Breast epithelium (tissue), 4 donors: ENCODE measurements around the gene ZNF541. TPM values are rescaled to one million over a fixed set of nuclear protein-coding genes. Genes with fewer than 3 reads are reported as not detected.

ENCODE experiments used
- DNase-seq, 2 donors: peaks; one replicate each; pipeline ENCODE4 v3.0.0-alpha.2; 2019; ENCODE audit warnings: low spot score in 2 of 2
- H3K27ac ChIP-seq, 2 donors: fragments of 200-600 bp; sonication (generic) in 1 of 2; one replicate each; pipeline ENCODE4 v1.5.1; 2016 to 2019; ENCODE audit warnings: mild to moderate bottlenecking in 1 of 2
- H3K27me3 ChIP-seq, 2 donors: fragments of 200-600 bp; sonication (generic) in 1 of 2; one replicate each; pipeline versions ENCODE4 v1.5.1 to v1.6.0; 2017 to 2019; ENCODE audit warnings: control low read depth in 1 of 2, mild to moderate bottlenecking in 1 of 2
- H3K36me3 ChIP-seq: fragments of 200-600 bp; one replicate; pipeline ENCODE4 v1.5.1; 2019
- H3K4me1 ChIP-seq, 2 donors: fragments of 200-600 bp; sonication (generic); one replicate each; pipeline ENCODE4 v1.5.1; 2016 to 2019; ENCODE audit warnings: control low read depth in 1 of 2
- H3K4me3 ChIP-seq, 3 donors: fragments of 200-600 bp; sonication (generic); 1 replicate in 2 of 3; 2 replicates in 1 of 3; pipeline ENCODE4 v1.5.1; 2016 to 2019; ENCODE audit warnings: mild to moderate bottlenecking in 3 of 3, moderate library complexity in 2 of 3
- H3K9me3 ChIP-seq, 2 donors: fragments of 200-600 bp; sonication (generic) in 1 of 2; one replicate each; pipeline ENCODE4 v1.5.1; 2016 to 2019; ENCODE audit warnings: control low read depth in 1 of 2
- POLR2A ChIP-seq: fragments of 450-650 bp; IDR thresholded peaks from one replicate; pipeline ENCODE4 v1.6.1; 2016; ENCODE audit warnings: antibody characterized with exemption, mild to moderate bottlenecking, moderate library complexity
- POLR2AphosphoS5 ChIP-seq, 3 donors: sonication (generic); formaldehyde crosslinking; IDR thresholded peaks; one replicate each; pipeline ENCODE4 v1.6.1; 2017; ENCODE audit warnings: antibody characterized with exemption in 3 of 3
- intact Hi-C: fragments of 100-400 bp; cut with DNase I; formaldehyde crosslinking; loops from one replicate; pipeline ENCODE4 v1.15.1; 2023; ENCODE audit warnings: low total_unique reads
- total RNA-seq, 3 donors: library from RNA; depleted of rRNA; stranded (reverse); fragments of >200 nt; gene quantifications; one replicate each; pipeline ENCODE4 v1.1.0, GENCODE V29; 2016
- TF ChIP-seq, protein P1 (sequence below), 3 donors: fragments of 450-650 bp; IDR thresholded peaks; one replicate each; pipeline ENCODE4 v1.5.1; 2016 to 2017; ENCODE audit warnings: antibody characterized with exemption in 3 of 3, mild to moderate bottlenecking in 3 of 3, moderate library complexity in 3 of 3

Gene ZNF541
- total RNA-seq, 3 donors from 2014 or later = 0.15 to 1.4 TPM; not detected in 1

- no peak overlapping the region for H3K4me3 ChIP-seq
- peaks cover 0 to 11% of the 10 kb centered on the region in 2 donors for H3K27me3 ChIP-seq
- H3K4me1 ChIP-seq = no peaks in the 10 kb centered on the region
- DNase-seq = no peak
- no peaks in the 10 kb centered on the region for H3K36me3 ChIP-seq
- H3K27ac ChIP-seq = no peak overlapping the region
- TF ChIP-seq POLR2A = no peak
- intact Hi-C loops = no loop called here
- no peaks in the 10 kb centered on the region for H3K9me3 ChIP-seq
These were observed 25.7 kb downstream of the ZNF541 start for GRCh38 chr19:47547199-47547598.

DNA sequence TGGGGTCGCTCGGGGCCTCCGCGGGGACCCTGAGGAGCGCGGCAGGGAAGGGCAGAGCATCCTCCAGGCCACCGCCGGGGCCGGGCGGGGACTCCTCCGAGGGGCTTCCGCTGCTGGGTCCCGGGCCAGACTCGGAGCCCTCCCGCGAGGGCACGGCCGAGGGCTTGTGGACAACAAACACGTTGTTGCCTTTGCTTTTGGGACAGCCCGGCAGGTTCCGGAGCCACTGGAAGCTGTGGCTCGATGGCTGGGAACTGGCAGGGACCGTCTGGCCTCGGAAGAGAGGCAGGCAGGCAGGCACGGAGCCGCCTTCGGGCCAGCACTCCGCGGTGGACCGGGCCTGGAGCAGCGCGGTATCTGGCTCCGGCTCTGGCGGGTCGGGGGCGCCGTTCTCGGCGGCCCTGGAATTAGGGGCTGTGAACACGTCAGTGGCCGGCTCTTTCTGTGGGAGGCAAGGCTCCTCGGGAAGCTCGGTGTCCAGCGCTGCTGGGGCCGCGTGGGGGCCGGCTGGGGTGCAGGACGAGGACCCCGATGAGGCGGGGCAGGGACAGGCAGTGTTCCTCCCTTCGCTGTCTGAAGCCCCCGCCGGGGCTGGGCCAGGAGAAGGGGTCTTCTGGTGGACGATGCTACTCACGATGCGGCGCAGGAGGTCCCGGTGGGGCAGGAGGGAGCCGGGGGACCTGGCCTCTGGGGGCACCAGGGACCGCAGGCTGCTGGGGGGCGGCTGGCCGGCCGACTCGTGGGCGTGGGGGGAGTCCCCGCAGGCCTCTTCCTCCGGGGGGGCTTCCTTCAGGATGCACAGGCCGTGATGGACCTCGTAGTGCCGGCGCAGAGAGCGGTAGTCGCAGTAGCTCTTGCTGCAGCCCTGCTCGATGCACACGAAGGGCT, 27.6 kb downstream of the ZNF541 start:
- Histone ChIP-seq H3K27ac (no peak overlapping the region), H3K27me3 (peaks cover 0 to 11% of the 10 kb centered on the region in 2 donors), H3K4me3 (peak overlapping the region; percentile 8 to 46 (median 15)), H3K4me1 (no peaks in the 10 kb centered on the region), H3K9me3 (no peaks in the 10 kb centered on the region), H3K36me3 (no peaks in the 10 kb centered on the region)
- TF ChIP-seq POLR2AphosphoS5 (IDR thresholded peaks at IDR 0.05) = no peak
- intact Hi-C loops = no loop called here
- no peak for DNase-seq

DNA sequence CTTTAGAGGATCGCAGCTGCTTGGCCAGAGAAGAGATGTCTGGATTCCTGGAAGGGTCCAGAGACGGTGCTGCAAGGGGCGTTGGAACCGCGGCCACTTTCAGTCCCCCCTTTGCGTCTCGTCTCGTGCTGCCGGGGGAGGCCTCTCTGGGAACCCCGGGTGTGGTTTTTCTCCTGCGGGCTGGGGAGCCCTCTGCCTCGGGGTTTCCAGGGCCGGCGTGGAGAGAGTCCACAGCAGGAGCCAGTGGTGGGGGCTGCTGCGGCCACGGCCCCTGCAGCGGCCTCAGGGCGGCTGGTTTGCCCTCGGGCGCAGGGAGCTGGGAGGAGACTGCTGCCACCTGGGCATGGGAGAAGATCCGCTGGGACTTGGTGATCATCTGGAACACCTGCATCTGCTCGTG, 28.5 kb downstream of the ZNF541 start:
- Histone ChIP-seq H3K4me1 (no peaks in the 10 kb centered on the region), H3K9me3 (no peaks in the 10 kb centered on the region), H3K27ac (no peak overlapping the region), H3K36me3 (no peaks in the 10 kb centered on the region), H3K27me3 (peaks cover 0 to 11% of the 10 kb centered on the region in 2 donors), H3K4me3 (no peak overlapping the region)
- intact Hi-C loops = no loop called here
- TF ChIP-seq POLR2AphosphoS5 (IDR thresholded peaks at IDR 0.05) (no peak), POLR2A (no peak)
- TF ChIP-seq, protein P1, sequence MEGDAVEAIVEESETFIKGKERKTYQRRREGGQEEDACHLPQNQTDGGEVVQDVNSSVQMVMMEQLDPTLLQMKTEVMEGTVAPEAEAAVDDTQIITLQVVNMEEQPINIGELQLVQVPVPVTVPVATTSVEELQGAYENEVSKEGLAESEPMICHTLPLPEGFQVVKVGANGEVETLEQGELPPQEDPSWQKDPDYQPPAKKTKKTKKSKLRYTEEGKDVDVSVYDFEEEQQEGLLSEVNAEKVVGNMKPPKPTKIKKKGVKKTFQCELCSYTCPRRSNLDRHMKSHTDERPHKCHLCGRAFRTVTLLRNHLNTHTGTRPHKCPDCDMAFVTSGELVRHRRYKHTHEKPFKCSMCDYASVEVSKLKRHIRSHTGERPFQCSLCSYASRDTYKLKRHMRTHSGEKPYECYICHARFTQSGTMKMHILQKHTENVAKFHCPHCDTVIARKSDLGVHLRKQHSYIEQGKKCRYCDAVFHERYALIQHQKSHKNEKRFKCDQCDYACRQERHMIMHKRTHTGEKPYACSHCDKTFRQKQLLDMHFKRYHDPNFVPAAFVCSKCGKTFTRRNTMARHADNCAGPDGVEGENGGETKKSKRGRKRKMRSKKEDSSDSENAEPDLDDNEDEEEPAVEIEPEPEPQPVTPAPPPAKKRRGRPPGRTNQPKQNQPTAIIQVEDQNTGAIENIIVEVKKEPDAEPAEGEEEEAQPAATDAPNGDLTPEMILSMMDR (IDR thresholded peaks at IDR 0.05) = no peak
- no peak for DNase-seq

DNA sequence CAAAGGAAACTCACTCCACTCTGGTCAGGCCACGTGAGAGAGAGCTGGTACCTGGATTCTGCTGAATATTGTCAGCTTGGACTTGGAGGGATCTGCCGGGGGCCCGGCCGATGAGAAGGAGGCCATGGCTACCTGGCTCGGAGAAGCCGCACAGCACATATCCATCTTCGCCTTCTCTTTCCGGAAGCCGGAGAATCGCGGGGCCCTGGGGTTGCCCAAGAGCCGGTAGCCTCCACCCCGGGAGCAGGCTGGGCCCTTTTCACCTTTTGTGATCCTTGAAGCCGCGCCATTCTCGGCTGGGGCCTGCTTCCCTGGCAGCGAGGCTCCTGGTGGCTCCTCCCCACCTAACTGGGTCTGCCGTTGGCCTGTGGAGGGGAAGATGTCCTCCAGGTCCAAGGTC, 28.9 kb downstream of the ZNF541 start:
- no peaks in the 10 kb centered on the region for H3K36me3 ChIP-seq
- H3K27me3 ChIP-seq = peaks cover 0 to 11% of the 10 kb centered on the region in 2 donors

GRCh38 chr19:47542030-47542475, 30.9 kb downstream of the ZNF541 start:
- Histone ChIP-seq H3K36me3 (no peaks in the 10 kb centered on the region), H3K27me3 (peaks cover 0 to 11% of the 10 kb centered on the region in 2 donors), H3K4me3 (no peak overlapping the region), H3K4me1 (no peaks in the 10 kb centered on the region), H3K27ac (no peak overlapping the region), H3K9me3 (no peaks in the 10 kb centered on the region)
- intact Hi-C loops = no loop called here
- no peak for DNase-seq
- TF ChIP-seq, protein P1 (IDR thresholded peaks at IDR 0.05) = no peak
- TF ChIP-seq POLR2AphosphoS5 (IDR thresholded peaks at IDR 0.05) = no peak
- no peak for TF ChIP-seq POLR2A

More for the DNA sequence above, 28.9 kb downstream of the ZNF541 start:
- no peak for DNase-seq
- Histone ChIP-seq H3K4me1 (no peaks in the 10 kb centered on the region), H3K9me3 (no peaks in the 10 kb centered on the region), H3K27ac (no peak overlapping the region), H3K4me3 (no peak overlapping the region)
- intact Hi-C loops = no loop called here
- TF ChIP-seq POLR2A (no peak), POLR2AphosphoS5 (IDR thresholded peaks at IDR 0.05) (no peak)
- TF ChIP-seq, protein P1 (IDR thresholded peaks at IDR 0.05) = no peak

DNA sequence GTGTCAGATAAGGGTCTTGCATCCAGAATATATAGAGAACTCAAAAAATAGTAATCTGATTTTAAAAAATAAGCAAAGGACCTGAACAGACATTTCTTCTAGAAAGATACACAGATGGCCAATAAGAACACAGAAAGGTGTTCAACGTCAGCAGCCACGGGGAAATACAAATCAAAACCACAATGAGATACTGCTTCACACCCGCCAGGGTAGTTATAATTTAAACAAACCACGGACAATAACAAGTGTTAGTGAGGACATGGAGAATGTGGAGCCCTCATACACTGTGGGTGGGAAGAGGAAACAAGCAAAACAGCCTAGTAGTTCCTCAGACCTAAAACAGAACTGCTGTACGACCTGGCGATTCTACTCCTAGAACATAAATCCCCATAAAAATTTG, 31.4 kb downstream of the ZNF541 start:
- Histone ChIP-seq H3K9me3 (no peaks in the 10 kb centered on the region), H3K27ac (no peak overlapping the region), H3K4me1 (no peaks in the 10 kb centered on the region), H3K4me3 (no peak overlapping the region), H3K36me3 (no peaks in the 10 kb centered on the region), H3K27me3 (peaks cover 0 to 11% of the 10 kb centered on the region in 2 donors)
- DNase-seq = no peak
- intact Hi-C loops = no loop called here
- TF ChIP-seq POLR2AphosphoS5 (IDR thresholded peaks at IDR 0.05) = no peak
- TF ChIP-seq POLR2A = no peak
- TF ChIP-seq, protein P1 (IDR thresholded peaks at IDR 0.05) = no peak
